Skeletal muscle tissue (tissue), 4 donors: ENCODE data around the gene TNFRSF6B. TPM values are rescaled to one million over a fixed set of nuclear protein-coding genes. Genes with fewer than 3 reads are reported as not detected.

Experiments
- H3K27ac ChIP-seq: one replicate; pipeline ENCODE4 v1.7.0; 2013; ENCODE audit warnings: mild to moderate bottlenecking, low read depth, low read length, inconsistent platforms
- H3K27me3 ChIP-seq, 3 donors: one replicate each; pipeline ENCODE4 v1.7.0; 2013; ENCODE audit warnings: low read length in 3 of 3; ENCODE audit not compliant: control insufficient read depth in 3 of 3, insufficient read depth in 3 of 3
- H3K36me3 ChIP-seq, 3 donors: one replicate each; pipeline ENCODE4 v1.7.0; 2013; ENCODE audit warnings: low read length in 3 of 3; ENCODE audit not compliant: control insufficient read depth in 3 of 3, insufficient read depth in 3 of 3
- H3K4me1 ChIP-seq, 3 donors: one replicate each; pipeline ENCODE4 v1.7.0; 2013; ENCODE audit warnings: low read length in 3 of 3, mild to moderate bottlenecking in 3 of 3; ENCODE audit not compliant: control insufficient read depth in 3 of 3, insufficient read depth in 3 of 3
- H3K4me3 ChIP-seq, 3 donors: one replicate each; pipeline ENCODE4 v1.7.0; 2013; ENCODE audit warnings: low read length in 3 of 3
- H3K9ac ChIP-seq, 3 donors: one replicate each; pipeline ENCODE4 v1.7.0; 2013; ENCODE audit warnings: low read length in 3 of 3, mild to moderate bottlenecking in 3 of 3, moderate library complexity in 2 of 3, low read depth in 1 of 3
- H3K9me3 ChIP-seq, 3 donors: one replicate each; pipeline ENCODE4 v1.7.0; 2013; ENCODE audit warnings: low read length in 3 of 3; ENCODE audit not compliant: control insufficient read depth in 3 of 3
- total RNA-seq: library from RNA; depleted of rRNA; stranded (reverse); fragments of >200 nt; gene quantifications from one replicate; pipeline ENCODE4 v1.2.3, GENCODE V29; 2014
- donor health status: Osteomylitis.

Gene TNFRSF6B
- total RNA-seq, 1 donor from 2014 or later = not detected

- Histone ChIP-seq H3K4me3 (no peak overlapping the region), H3K27ac (no peak overlapping the region), H3K9ac (peak overlapping the region in 1 of 3 donors; percentile 33), H3K36me3 (peaks cover 9 to 14% (median 12%) of the 10 kb centered on the region in 3 donors), H3K27me3 (no peaks in the 10 kb centered on the region), H3K4me1 (peaks cover 32 to 45% (median 41%) of the 10 kb centered on the region in 3 donors), H3K9me3 (no peaks in the 10 kb centered on the region)
Observed at GRCh38 chr20:63695424-63696305, 787 bp upstream of the TNFRSF6B start.

- H3K4me1 ChIP-seq = peaks cover 32 to 45% (median 41%) of the 10 kb centered on the region in 3 donors
- no peaks in the 10 kb centered on the region for H3K27me3 ChIP-seq
- H3K9ac ChIP-seq = no peak overlapping the region
- peaks cover 9 to 14% (median 13%) of the 10 kb centered on the region in 3 donors for H3K36me3 ChIP-seq
- H3K27ac ChIP-seq = no peak overlapping the region
- H3K4me3 ChIP-seq = peak overlapping the region in 1 of 3 donors; percentile 41
- H3K9me3 ChIP-seq = no peaks in the 10 kb centered on the region
Observed at GRCh38 chr20:63696306-63696627, 185 bp upstream of the TNFRSF6B start.

GRCh38 chr20:63697357-63697867, 960 bp downstream of the TNFRSF6B start:
- peaks cover 9 to 17% (median 14%) of the 10 kb centered on the region in 3 donors for H3K36me3 ChIP-seq
- H3K4me3 ChIP-seq = no peak overlapping the region
- H3K27me3 ChIP-seq = no peaks in the 10 kb centered on the region
- H3K9ac ChIP-seq = peak overlapping the region in 1 of 3 donors; percentile 62
- H3K4me1 ChIP-seq = peaks cover 30 to 45% (median 41%) of the 10 kb centered on the region in 3 donors
- H3K27ac ChIP-seq = peak overlapping the region; percentile 5
- H3K9me3 ChIP-seq = no peaks in the 10 kb centered on the region

- peak overlapping the region; percentile 30 for H3K27ac ChIP-seq
- H3K4me1 ChIP-seq = peaks cover 29 to 45% (median 41%) of the 10 kb centered on the region in 3 donors
- no peak overlapping the region for H3K4me3 ChIP-seq
- H3K9ac ChIP-seq = no peak overlapping the region
- peaks cover 9 to 20% (median 18%) of the 10 kb centered on the region in 3 donors for H3K36me3 ChIP-seq
- H3K27me3 ChIP-seq = no peaks in the 10 kb centered on the region
- H3K9me3 ChIP-seq = no peaks in the 10 kb centered on the region
Observed at GRCh38 chr20:63697868-63698545, 1.6 kb downstream of the TNFRSF6B start.

GRCh38 chr20:63698739-63699465, 2.5 kb downstream of the TNFRSF6B start:
- peaks cover 29 to 45% (median 41%) of the 10 kb centered on the region in 3 donors for H3K4me1 ChIP-seq
- H3K9ac ChIP-seq = peak overlapping the region in 2 of 3 donors; percentile 34 to 50
- H3K27me3 ChIP-seq = no peaks in the 10 kb centered on the region
- H3K9me3 ChIP-seq = no peaks in the 10 kb centered on the region
- H3K36me3 ChIP-seq = peaks cover 6 to 19% (median 18%) of the 10 kb centered on the region in 3 donors
- peak overlapping the region; percentile 72 for H3K27ac ChIP-seq
- H3K4me3 ChIP-seq = no peak overlapping the region

GRCh38 chr20:63699466-63700198, 3.2 kb downstream of the TNFRSF6B start:
- Histone ChIP-seq H3K36me3 (peaks cover 13 to 22% (median 21%) of the 10 kb centered on the region in 3 donors), H3K27me3 (no peaks in the 10 kb centered on the region), H3K9me3 (no peaks in the 10 kb centered on the region), H3K9ac (peak overlapping the region in 2 of 3 donors; percentile 45 to 50), H3K4me3 (no peak overlapping the region), H3K4me1 (peaks cover 29 to 45% (median 41%) of the 10 kb centered on the region in 3 donors), H3K27ac (peak overlapping the region; percentile 72)

- H3K27ac ChIP-seq = peak overlapping the region; percentile 72
Observed at GRCh38 chr20:63700199-63701050, 4.0 kb downstream of the TNFRSF6B start.

GRCh38 chr20:63701051-63701328, 4.5 kb downstream of the TNFRSF6B start:
- H3K36me3 ChIP-seq = peaks cover 26 to 32% (median 31%) of the 10 kb centered on the region in 3 donors
- H3K4me1 ChIP-seq = peaks cover 30 to 40% (median 35%) of the 10 kb centered on the region in 3 donors
- H3K27me3 ChIP-seq = no peaks in the 10 kb centered on the region
- H3K27ac ChIP-seq = no peak overlapping the region
- no peak overlapping the region for H3K4me3 ChIP-seq
- no peaks in the 10 kb centered on the region for H3K9me3 ChIP-seq
- H3K9ac ChIP-seq = no peak overlapping the region

More at GRCh38 chr20:63700199-63701050, 4.0 kb downstream of the TNFRSF6B start:
- Histone ChIP-seq H3K4me1 (peaks cover 29 to 43% (median 39%) of the 10 kb centered on the region in 3 donors), H3K9me3 (no peaks in the 10 kb centered on the region), H3K9ac (peak overlapping the region in 1 of 3 donors; percentile 16), H3K4me3 (no peak overlapping the region), H3K27me3 (no peaks in the 10 kb centered on the region), H3K36me3 (peaks cover 21 to 28% (median 26%) of the 10 kb centered on the region in 3 donors)
